Measurements from ENCODE around the gene PDZRN3. TPM values are rescaled to one million over a fixed set of nuclear protein-coding genes. Genes with fewer than 3 reads are reported as not detected.
"Not testable (repeated sequence)": the region's sequence is repeated elsewhere in the genome, so short reads cannot be mapped to it uniquely, and the experiment has no call there.

The PDZRN3 gene
- total RNA-seq, 1 donor from 2014 or later: not detected

DNA sequence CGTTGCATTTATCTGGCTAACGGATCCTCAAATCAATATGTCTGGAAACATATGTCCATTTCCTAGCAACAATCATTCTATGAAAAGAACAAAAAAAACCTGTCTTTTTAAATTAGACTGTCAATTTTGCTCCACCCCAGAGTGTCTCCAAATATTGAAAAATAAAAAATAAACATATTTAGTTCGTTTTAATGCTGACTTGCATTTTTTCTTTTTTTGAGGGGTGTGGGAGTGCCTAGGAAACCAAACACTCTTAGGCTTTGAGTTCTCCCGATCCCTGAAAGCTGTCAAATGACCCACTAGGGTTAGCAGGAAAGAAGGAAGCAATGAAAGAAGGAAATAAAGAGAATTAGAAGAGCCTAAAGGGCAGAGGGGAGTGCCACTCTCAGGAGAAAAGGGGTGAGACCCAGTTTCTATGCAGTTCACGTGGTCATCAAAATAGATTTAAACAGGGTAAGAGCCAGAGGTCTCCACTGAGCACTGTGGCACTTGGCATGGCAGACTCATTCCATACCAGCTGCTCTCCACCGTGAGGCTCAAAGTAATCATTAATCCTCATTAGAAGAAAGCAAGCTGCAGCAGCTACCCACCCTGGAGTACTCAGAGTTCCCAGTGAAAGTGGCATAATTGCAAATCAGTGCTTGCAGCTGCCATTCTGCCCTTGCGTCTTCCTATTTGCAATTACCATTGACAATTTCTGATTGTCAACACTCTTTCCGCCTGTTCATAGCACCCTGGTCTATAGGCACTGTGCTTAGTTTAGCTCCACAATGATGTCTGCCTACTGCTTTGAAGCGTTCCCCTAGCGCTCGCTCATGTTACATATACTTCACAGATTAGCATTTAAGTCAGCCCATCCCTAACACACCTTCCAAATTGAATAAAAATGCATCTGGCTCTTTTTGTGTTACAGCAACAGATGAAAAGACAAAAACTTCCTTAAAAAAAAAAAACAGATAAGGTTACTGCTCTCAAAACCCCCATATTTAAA is 32.3 kb downstream of the PDZRN3 start:
- DNase-seq (ENCODE audit: low read depth, low spot score): no peak

GRCh38 chr3:73591286-73591800 is 33.4 kb downstream of the PDZRN3 start:
- DNase-seq (ENCODE audit: low read depth, low spot score): no peak

- no peak for DNase-seq (ENCODE audit: low read depth, low spot score)
These were observed 38.1 kb downstream of the PDZRN3 start for GRCh38 chr3:73586628-73587027.

GRCh38 chr3:73586190-73586589 is 38.6 kb downstream of the PDZRN3 start:
- DNase-seq (ENCODE audit: low read depth, low spot score): no peak

DNA sequence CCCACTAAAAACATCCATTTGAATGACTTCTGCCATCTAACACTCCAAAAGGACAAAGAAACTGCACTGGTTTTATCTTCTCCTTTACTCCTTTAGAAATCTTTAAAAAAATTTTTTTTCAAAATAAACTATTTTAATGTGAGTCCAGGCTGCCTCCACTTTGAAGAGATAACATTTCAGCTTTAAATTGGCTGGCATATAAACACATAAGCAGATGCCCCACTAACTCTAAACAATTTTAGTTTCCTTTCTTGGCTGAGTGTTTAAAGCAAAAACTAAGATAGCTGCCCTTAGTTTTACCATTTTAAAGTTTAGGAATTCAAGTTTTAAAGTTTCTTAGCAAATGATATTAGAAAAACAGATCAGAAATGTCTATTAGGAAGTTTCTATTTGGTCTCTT is 39.9 kb downstream of the PDZRN3 start:
- no peak for DNase-seq (ENCODE audit: low read depth, low spot score)

- no peak for DNase-seq (ENCODE audit: low read depth, low spot score)
These were observed 42.2 kb downstream of the PDZRN3 start for GRCh38 chr3:73582535-73582934.

- no peak for DNase-seq (ENCODE audit: low read depth, low spot score)
These were observed 43.5 kb downstream of the PDZRN3 start for GRCh38 chr3:73581134-73581846.

DNA sequence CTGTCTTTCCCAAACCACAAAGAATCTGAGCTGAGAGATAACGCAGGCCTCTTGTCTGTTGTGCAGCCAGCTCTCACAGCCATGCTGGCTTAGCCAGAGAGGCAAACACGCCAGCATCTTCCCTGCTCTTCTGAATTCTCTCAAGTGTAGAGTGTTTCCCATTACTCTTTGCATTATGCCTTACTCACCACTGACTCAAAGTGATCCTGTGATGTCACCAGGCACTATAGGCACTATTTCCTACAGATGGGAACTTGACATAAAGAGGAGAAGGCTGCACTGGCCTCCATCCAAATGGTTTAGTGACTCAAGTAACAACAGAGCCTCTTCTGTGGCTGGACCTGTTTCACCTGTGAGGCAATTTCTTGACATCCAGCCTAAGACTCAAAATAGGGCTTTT is 44.4 kb downstream of the PDZRN3 start:
- DNase-seq (ENCODE audit: low read depth, low spot score): no peak

GRCh38 chr3:73577704-73578103 is 47.0 kb downstream of the PDZRN3 start:
- DNase-seq (ENCODE audit: low read depth, low spot score): no peak

GRCh38 chr3:73576999-73577461 is 47.7 kb downstream of the PDZRN3 start:
- no peak for DNase-seq (ENCODE audit: low read depth, low spot score)

DNA sequence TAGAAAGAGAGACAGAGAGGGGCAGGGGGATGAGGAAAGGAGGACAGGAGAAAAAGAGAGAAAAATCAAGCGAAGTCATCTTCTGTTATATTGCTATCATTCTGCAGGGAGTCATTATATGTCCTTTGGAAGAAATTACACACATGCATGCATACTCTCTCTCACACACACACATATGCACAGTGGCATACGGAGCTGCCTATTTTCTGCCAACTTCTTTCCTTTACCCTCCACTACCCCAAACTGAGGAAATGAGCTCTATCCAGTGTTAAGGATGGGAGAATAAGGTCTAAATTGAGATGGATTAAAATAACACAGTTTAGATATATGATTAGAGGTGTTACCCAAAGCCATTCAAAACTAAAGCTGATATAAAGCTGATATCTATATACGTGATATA is 48.8 kb downstream of the PDZRN3 start:
- no peak for DNase-seq (ENCODE audit: low read depth, low spot score)

DNA sequence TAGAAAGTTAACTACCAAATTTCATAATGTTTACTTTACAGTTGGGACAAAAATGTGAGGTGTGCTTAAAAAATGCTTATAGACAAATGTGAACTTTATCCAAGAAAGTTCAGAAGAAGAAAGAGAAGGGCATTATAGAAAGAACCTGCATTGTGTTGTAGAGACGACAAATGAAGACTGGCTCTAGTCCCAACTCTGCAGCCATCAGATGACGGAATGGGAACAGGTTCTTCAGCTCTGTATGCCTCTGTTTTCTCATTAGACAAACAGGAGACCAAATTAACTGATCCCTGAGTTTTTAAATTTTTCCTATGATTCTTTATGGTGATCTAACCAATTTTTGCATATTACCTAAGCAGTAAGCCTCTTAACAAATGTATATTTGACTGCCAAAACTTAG is 49.2 kb downstream of the PDZRN3 start:
- DNase-seq (ENCODE audit: low read depth, low spot score): no peak

- no peak for DNase-seq (ENCODE audit: low read depth, low spot score)
These were observed 51.5 kb downstream of the PDZRN3 start for GRCh38 chr3:73573204-73573603.

GRCh38 chr3:73572368-73572767 is 52.4 kb downstream of the PDZRN3 start:
- no peak for DNase-seq (ENCODE audit: low read depth, low spot score)

DNA sequence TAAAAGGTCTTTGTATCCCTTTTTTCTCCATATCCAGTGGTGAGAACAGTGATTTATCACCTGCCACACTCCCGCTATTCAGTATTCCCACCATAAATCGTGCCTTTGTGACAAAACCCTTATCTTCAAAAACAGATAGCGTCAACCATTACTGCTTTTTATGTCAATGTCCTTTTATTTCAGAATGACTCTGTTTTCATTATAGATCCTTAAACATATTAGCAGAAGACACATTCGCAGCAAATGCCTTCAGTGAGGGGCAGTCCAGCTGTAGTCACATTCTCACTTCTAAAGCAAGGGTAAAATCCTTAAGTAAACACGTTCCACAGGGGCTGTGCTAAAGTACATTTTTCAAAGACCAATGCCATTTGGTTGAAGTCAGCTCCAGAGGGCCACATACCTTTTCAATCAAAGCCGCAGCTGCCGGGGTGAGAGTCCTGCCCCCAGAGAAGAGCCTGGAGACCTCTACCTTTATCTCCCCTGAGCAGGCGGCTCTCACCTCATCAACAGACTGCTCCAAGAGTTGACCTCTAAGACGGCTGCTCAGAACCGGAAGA is 53.4 kb downstream of the PDZRN3 start:
- DNase-seq (ENCODE audit: low read depth, low spot score): no peak

- DNase-seq (ENCODE audit: low read depth, low spot score): no peak
These were observed 55.4 kb downstream of the PDZRN3 start for GRCh38 chr3:73569246-73569760.

DNA sequence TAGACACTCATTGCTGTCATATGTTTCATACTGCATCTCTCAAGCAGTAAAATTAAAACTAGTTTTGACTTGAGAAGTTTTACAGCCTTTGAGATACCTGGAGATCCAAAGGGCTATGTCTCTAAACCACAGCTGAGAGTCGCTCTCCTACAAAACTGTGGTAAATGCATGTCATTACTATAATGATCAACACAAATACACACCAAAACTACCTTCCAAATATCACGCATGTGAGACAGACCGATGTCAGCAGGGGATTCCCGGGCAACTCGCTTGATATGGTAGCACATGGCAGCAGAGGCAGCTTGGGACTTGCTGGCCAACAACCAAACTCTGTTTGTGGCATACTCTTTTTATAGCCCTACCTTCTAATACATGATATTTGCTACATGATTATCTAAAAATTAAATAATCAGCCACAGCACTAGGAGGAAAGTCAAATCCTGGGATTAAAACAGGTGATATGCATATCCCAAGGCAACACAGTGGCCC is 56.3 kb downstream of the PDZRN3 start:
- no peak for DNase-seq (ENCODE audit: low read depth, low spot score)

DNA sequence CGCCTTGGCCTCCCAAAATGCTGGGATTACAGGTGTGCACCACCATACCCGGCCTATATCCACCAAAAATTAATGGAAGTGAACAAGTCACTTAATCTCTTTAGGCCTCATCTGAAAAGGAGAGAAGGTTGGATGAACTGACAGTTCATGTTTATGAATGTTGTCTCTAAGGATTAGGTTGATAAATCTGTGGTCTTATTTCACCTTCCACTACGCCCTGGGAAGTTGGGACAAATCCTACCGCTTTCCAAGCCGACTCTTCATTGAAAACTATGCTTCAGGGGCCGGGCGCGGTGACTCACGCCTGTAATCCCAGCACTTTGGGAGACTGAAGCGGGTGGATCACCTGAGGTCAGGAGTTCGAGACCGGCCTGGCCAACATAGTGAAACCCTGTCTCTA is 59.4 kb downstream of the PDZRN3 start:
- not testable (repeated sequence) for DNase-seq (ENCODE audit: low read depth, low spot score)

- no peak for DNase-seq (ENCODE audit: low read depth, low spot score)
These were observed 60.7 kb downstream of the PDZRN3 start for GRCh38 chr3:73563896-73564582.

- no peak for DNase-seq (ENCODE audit: low read depth, low spot score)
These were observed 63.2 kb downstream of the PDZRN3 start for GRCh38 chr3:73561494-73561893.

DNA sequence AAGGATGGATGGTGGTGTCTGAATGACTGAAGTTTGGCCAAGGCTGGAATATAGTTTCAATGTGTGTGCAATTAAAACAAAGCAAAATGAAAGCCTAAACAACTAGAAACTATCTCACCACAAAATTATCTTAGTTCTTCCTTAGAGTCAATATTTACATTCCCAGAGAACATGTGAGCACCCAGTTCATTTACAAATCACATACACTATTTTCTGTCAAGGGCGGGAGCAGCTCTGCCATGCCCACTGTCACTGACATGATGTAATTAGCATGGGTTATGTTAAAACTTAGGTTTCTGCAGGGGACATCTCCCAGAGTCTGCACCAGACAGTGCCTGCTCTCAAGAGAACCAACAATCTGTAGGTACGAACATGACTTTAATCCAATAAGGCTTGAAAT is 65.0 kb downstream of the PDZRN3 start:
- DNase-seq (ENCODE audit: low read depth, low spot score): no peak
